ENCODE measurements around the gene RBM19.

The RBM19 gene

GRCh38 chr12:113861708-113862312 is 104.3 kb downstream of the RBM19 start:
- ChIA-PET CTCF (interaction anchor here (1.1 kb wide), 1 partner anchor 42 kb away, joined by 3 read pairs; no protein-coding TSS in a partner anchor), POLR2A (interaction anchor here (0.6 kb wide), 1 partner anchor 220 kb away, joined by 3 read pairs; no protein-coding TSS in a partner anchor)
- TF ChIP-seq SP1 (IDR thresholded peaks at IDR 0.05): no peak
- no peak for TF ChIP-seq PKNOX1 (IDR thresholded peaks at IDR 0.05)
- no peak for TF ChIP-seq FOXA1 (IDR thresholded peaks at IDR 0.05)
- TF ChIP-seq TARDBP (IDR thresholded peaks at IDR 0.05): no peak
- no peak for TF ChIP-seq ZNF384 (IDR thresholded peaks at IDR 0.05)
- TF ChIP-seq FOXM1 (IDR thresholded peaks at IDR 0.05; ENCODE audit: borderline replicate concordance): no peak
- no peak for TF ChIP-seq L3MBTL2 (conservative IDR thresholded peaks at IDR 0.05)
- TF ChIP-seq FOXK2 (IDR thresholded peaks at IDR 0.05): no peak
- no peak for TF ChIP-seq CTBP1 (IDR thresholded peaks at IDR 0.05; ENCODE audit: borderline replicate concordance)
- TF ChIP-seq ELF4 (IDR thresholded peaks at IDR 0.05): no peak
- DNase-seq (ENCODE audit: extremely low spot score): no peak

GRCh38 chr12:113860950-113861349 is 105.2 kb downstream of the RBM19 start:
- DNase-seq (ENCODE audit: extremely low spot score): no peak
- POLR2A ChIA-PET: no interaction called here
- CTCF ChIA-PET: interaction anchor here (1.1 kb wide), 1 partner anchor 41 kb away, joined by 3 read pairs; no protein-coding TSS in a partner anchor
- TF ChIP-seq ELF4 (IDR thresholded peaks at IDR 0.05) (no peak), PKNOX1 (IDR thresholded peaks at IDR 0.05) (no peak)

- ChIA-PET POLR2A (interaction anchor here (0.7 kb wide), 1 partner anchor 151 kb away, joined by 3 read pairs; no protein-coding TSS in a partner anchor), CTCF (interaction anchor here (0.6 to 1.1 kb wide), 2 partner anchors 41 to 398 kb away, joined by 3 read pairs; no protein-coding TSS in a partner anchor)
- DNase-seq (ENCODE audit: extremely low spot score): no peak
- TF ChIP-seq FOXK2 (IDR thresholded peaks at IDR 0.05) (no peak), CTBP1 (IDR thresholded peaks at IDR 0.05; ENCODE audit: borderline replicate concordance) (no peak), SUZ12 (IDR thresholded peaks at IDR 0.05) (no peak)
Measured at GRCh38 chr12:113860059-113860820, 105.9 kb downstream of the RBM19 start.

GRCh38 chr12:113858841-113859386 is 107.2 kb downstream of the RBM19 start:
- CTCF ChIA-PET: no interaction called here
- no peak for DNase-seq (ENCODE audit: extremely low spot score)
- POLR2A ChIA-PET: no interaction called here
- TF ChIP-seq ZNF384 (IDR thresholded peaks at IDR 0.05) (no peak), ARNT (IDR thresholded peaks at IDR 0.05) (no peak), HDGF (IDR thresholded peaks at IDR 0.05; ENCODE audit: borderline replicate concordance) (no peak), NFRKB (IDR thresholded peaks at IDR 0.05) (no peak), SP1 (IDR thresholded peaks at IDR 0.05) (no peak), FOXA1 (IDR thresholded peaks at IDR 0.05) (no peak), LEF1 (IDR thresholded peaks at IDR 0.05; ENCODE audit: borderline replicate concordance) (no peak), FOXK2 (IDR thresholded peaks at IDR 0.05) (no peak)

GRCh38 chr12:113857371-113857770 is 108.8 kb downstream of the RBM19 start:
- ChIA-PET CTCF (no interaction called here), POLR2A (no interaction called here)
- DNase-seq (ENCODE audit: extremely low spot score): no peak
- TF ChIP-seq BHLHE40 (IDR thresholded peaks at IDR 0.05; ENCODE audit: borderline replicate concordance) (no peak), FOXK2 (IDR thresholded peaks at IDR 0.05) (no peak), FOXA1 (IDR thresholded peaks at IDR 0.05) (no peak), CTBP1 (IDR thresholded peaks at IDR 0.05; ENCODE audit: borderline replicate concordance) (no peak), NFRKB (IDR thresholded peaks at IDR 0.05) (no peak), PKNOX1 (IDR thresholded peaks at IDR 0.05) (no peak), HDGF (IDR thresholded peaks at IDR 0.05; ENCODE audit: borderline replicate concordance) (no peak), FOXM1 (IDR thresholded peaks at IDR 0.05; ENCODE audit: borderline replicate concordance) (no peak)

GRCh38 chr12:113855998-113856397 is 110.1 kb downstream of the RBM19 start:
- CTCF ChIA-PET: no interaction called here
- DNase-seq (ENCODE audit: extremely low spot score): no peak
- POLR2A ChIA-PET: no interaction called here
- TF ChIP-seq LEF1 (IDR thresholded peaks at IDR 0.05; ENCODE audit: borderline replicate concordance) (no peak), NFRKB (IDR thresholded peaks at IDR 0.05) (no peak), ARNT (IDR thresholded peaks at IDR 0.05) (no peak), HDGF (IDR thresholded peaks at IDR 0.05; ENCODE audit: borderline replicate concordance) (no peak), SUZ12 (IDR thresholded peaks at IDR 0.05) (no peak), TARDBP (IDR thresholded peaks at IDR 0.05) (no peak), CTBP1 (IDR thresholded peaks at IDR 0.05; ENCODE audit: borderline replicate concordance) (no peak), FOXM1 (IDR thresholded peaks at IDR 0.05; ENCODE audit: borderline replicate concordance) (no peak), ELF4 (IDR thresholded peaks at IDR 0.05) (no peak), PKNOX1 (IDR thresholded peaks at IDR 0.05) (no peak), FOXA1 (IDR thresholded peaks at IDR 0.05) (no peak), FOXK2 (IDR thresholded peaks at IDR 0.05) (no peak), L3MBTL2 (conservative IDR thresholded peaks at IDR 0.05) (no peak), BHLHE40 (IDR thresholded peaks at IDR 0.05; ENCODE audit: borderline replicate concordance) (no peak), SP1 (IDR thresholded peaks at IDR 0.05) (no peak), ZNF384 (IDR thresholded peaks at IDR 0.05) (no peak)
